NCI-H2171 (cell line): ENCODE data around the gene HOXC6.

Experiments used
- DNase-seq: peaks from one replicate; lab custom pipeline; 2025; lab: John Stamatoyannopoulos, UW

HOXC6 gene

GRCh38 chr12:53990311-53991076, 37.7 kb upstream of the HOXC6 start:
- DNase-seq: no peak

GRCh38 chr12:53991077-53991460, 37.2 kb upstream of the HOXC6 start:
- DNase-seq: no peak

GRCh38 chr12:53992377-53992889, 35.8 kb upstream of the HOXC6 start:
- DNase-seq: no peak

DNA sequence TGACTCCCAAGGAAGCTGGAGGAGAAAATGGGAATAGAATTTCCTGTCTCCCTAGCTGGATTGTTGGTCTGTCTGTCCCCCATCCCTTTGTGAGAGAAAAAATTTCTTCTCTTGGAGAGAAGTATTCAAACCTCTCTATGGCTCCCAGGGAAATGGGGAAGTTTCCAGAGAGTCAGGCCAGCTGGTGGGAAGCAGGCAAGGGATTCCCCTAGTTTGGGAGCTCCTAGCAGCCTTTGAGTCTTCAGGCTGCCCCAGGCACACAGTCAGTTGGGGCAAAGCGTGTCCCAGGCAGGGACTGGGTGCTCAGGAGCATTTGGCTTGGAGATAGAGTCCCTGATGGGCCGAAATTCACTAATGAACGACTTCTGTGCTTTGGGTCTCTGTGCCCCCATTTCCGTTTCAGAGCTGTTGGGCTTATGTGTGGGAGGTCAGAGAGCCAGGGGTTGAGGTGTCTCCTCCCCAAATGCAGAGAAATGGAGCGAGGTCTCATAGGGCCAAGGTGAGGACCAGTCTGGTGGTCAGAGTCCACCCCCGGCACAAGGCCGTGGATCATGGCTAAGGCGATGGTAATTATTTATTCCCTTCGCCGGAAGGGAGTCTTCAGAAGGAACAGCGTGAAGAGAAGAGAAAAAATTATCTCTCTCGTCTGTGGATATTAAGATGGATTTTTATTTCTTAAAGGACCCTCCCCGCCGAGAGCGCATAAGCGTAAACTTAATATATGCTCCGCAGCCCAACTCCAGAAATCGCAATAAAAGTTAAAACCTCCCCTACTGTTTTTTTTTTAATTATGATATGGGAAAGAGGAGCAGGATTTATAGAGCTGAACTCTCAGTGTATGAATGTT, 34.9 kb upstream of the HOXC6 start:
- no peak for DNase-seq

DNA sequence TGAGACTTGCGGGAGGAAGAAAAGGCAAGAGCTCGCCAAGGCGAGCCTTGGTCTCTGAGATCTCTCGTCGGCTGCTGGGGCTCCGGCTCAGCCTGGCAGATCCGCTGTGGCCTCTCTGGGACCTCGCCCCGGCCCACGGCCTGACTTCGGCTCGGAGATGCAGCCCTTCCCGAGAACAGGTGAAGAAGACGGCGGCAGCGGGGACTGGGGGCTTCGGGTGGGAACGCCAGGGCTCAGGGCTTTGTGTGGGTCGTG, 34.3 kb upstream of the HOXC6 start:
- DNase-seq: no peak

- peak; percentile 10 for DNase-seq
These were observed 33.8 kb upstream of the HOXC6 start for GRCh38 chr12:53994264-53995001.

DNA sequence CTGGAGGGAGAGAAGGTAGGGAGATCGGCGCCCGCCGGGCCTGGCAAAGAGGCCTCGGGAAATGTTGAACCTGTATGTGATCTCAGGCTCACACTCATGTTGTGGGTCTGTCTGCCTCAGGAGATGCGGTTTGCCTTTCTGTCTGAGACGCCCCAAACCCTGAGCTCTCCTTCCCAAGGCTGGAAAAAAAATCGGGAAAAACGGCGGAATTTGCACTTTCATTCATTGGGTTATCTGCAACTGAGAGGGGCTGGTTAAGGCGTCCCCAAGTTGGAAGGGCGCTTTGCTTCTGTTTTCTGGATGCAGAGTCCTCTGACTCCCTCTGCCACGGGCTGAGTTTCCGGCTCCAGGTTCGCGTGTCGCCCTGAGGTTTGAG, 33.2 kb upstream of the HOXC6 start:
- no peak for DNase-seq

DNA sequence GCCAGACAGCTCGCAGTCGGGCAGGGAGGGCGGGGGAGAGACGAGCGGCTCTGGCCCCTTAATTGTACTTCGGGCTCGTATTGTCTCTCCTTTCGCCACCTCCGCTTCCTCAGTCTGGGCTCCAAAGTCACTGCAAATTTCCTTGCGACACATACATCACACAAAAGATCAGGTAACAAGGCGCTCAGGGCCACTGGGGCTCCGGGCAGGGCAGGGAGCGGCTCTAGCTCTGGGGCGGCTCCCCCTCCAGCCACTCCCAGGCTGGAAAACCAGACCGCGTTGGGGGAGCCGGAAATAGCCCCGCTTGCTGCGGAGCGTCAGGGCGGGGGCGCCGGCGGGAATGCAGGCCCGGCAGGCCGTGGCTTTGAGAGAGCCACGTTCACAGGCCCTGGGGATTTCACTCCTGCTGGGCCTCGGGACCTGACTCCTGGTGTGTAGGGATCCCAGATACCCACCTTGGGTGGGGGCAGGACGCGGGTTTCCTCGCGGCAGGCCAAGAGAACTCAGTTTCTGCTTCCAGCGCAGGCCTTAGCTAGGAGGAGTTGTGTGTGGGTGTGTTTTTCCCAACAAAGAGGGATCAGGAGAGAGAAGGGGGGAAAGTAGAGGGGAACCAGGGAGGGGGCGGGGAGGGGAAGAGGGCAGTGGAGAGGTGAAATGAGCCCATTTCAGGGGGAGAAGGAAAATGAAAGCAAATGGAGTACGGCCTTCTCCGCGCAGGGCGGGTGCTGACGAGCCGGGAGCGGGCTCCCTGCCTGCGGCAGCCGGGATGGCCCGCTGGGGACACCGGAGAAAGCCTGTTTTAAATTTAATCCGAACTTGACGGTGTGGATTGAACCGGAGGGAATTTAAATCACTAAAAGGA, 32.6 kb upstream of the HOXC6 start:
- DNase-seq: peak; percentile 25

- DNase-seq: no peak
These were observed 31.7 kb upstream of the HOXC6 start for GRCh38 chr12:53996240-53997203.

GRCh38 chr12:53997204-53998109, 30.8 kb upstream of the HOXC6 start:
- DNase-seq: no peak

DNA sequence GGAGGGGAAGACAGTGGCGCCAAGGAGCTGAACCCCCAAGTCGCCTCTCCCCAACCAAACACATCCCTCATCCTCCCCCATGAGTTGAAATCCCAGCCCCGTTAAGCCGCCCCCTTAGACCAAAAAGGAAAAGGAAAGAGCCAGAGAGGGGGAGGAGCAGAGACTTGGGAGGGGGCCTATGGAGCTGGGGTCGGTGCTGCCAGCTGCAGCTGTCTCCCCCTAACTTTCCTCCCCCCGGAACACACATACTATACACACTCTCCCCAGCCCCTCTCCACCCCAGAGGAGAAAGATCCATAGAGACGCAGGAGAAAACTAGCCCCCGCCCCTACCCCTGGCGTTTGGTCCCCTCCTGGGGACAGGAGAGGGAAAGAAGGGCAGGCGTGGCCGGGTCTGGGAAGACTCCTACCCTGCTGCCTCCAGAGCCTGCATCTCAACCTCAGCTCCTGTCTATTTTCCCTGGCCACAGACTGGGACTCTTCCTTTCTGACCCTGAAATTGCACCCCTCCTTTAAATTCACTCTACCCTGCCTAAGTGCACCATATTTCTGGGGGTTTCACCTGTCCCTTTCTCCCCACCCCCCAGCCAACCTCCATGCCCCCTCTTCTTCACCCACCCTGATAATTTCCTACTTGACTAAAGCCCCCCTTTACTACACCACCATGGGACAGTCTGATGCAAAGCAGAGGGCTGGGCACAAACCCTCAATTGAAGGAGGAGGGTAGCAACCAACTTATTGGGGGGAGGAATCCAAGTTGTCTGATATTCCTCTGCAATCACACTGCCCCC, 29.9 kb upstream of the HOXC6 start:
- no peak for DNase-seq

- no peak for DNase-seq
These were observed 29.4 kb upstream of the HOXC6 start for GRCh38 chr12:53998900-53999236.

GRCh38 chr12:53999559-54000115, 28.6 kb upstream of the HOXC6 start:
- DNase-seq: no peak

DNA sequence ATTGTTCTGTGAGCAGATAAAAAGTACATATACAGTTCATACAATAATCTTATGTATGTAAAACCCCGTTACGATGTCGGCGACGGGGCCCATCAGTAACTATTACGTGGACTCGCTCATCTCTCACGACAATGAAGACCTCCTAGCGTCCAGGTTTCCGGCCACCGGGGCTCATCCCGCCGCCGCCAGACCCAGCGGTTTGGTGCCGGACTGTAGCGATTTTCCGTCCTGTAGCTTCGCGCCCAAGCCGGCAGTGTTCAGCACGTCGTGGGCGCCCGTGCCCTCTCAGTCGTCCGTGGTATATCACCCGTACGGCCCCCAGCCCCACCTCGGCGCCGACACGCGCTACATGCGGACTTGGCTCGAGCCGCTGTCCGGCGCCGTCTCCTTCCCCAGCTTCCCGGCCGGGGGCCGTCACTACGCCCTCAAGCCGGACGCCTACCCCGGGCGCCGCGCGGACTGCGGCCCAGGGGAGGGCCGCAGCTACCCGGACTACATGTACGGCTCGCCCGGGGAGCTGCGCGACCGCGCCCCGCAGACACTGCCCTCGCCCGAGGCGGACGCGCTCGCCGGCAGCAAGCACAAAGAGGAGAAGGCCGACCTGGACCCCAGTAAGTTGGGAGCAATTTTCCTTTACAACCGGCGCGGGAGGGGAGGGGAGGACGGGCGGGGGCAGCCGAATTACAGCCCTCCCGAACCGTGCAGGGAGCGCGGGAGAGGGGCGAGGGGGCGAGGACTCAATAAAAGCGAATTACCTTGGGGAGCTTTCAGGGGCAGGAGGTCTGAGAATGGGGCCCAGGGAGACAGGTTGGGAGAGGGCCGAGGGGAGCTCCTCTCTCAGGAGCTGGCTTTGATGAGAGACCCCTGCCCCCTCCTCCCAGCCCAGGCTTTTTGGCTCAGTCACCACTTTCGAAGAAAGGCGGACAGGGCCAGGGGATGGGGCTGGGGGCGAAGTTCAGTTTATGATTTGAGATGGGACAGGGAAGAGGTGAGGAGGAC, 27.8 kb upstream of the HOXC6 start, which contains the start of gene HOXC9:
TSS of gene HOXC9 (plus strand) at position 46 of the 999 bp plus-strand sequence. CDS start at position 74, 28 bp downstream.
- DNase-seq: no peak

DNA sequence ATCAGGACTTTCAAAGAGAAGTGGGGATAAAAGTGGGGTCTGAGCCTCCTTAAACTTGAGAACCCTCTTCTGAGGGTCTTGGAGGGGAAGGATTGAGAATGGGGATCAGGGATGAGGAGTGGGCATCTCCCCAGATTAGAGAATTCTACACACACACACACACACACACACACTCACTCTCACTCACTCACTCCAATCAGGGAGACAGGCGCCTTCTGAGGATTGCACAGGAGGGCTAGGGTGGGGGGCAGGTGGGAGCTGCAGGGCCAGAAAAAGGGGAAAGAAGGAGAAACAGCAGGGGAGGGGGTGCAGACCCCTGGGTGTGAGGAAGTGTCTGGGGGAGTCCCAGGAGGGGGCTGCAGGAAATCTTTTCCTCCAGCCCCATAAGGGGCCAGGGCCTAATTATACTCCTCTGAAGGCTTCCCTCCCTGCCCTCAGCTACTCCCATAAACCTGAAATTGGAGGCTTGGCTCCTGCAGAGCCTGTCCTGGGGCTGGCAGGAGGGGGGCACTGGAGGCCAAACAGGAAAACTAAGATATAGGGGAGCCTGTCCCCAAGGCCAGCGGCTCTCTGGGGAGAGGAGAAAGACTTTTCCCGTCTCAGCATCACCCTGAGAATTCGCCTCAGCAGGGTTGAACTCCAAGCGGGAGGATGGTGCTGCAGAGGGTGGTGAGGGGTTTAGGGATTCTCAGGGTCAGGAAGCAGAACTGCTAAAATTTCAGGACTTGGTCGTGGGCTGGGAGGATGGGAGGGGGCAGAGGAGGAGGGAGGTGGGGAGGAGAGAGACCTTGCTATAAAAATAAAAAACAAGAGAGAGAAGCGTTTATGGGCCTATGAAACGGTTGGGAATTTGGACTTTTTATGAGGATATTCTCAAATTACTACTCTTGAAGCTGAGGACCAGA, 26.7 kb upstream of the HOXC6 start:
- DNase-seq: no peak

DNA sequence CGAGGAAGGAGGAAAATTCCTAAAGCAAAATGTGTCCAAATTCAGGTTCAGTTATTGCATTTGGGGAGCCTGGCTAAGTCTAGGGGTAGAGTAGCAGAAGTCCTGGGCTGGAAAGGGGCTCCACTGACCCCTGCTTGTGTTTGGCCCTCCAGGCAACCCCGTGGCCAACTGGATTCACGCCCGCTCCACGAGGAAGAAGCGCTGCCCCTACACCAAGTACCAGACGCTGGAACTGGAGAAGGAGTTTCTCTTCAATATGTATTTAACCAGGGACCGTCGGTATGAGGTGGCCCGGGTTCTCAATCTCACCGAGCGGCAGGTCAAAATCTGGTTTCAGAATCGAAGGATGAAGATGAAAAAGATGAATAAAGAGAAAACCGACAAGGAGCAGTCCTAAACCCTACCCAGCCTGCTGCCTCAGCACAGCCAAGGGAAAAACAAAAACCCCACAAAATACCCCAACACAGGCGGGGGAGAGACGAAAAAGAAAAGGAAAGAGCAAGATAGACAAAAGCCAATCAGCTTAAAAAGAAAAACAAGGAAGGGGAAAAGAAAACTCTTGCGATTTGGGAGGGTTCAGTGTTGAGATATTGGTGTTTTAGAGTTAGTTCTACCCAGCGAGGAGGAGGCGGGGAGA, 25.8 kb upstream of the HOXC6 start:
- DNase-seq: no peak
